Placental epithelial cell (primary cell): ENCODE results near the gene THBS3. TPM values are rescaled to one million over a fixed set of nuclear protein-coding genes. Genes with fewer than 3 reads are reported as not detected.

Source experiments
- small RNA-seq: library from RNA; depleted of rRNA; stranded (forward); fragments of <200 nt; gene quantifications from one replicate; pipeline ENCODE3, GENCODE V24; 2012
- total RNA-seq: library from RNA; depleted of rRNA; stranded (reverse); fragments of >200 nt; gene quantifications from 2 replicates; pipeline ENCODE4 v1.2.3, GENCODE V29; 2012

Gene THBS3
- 226 and 607 TPM in 2 replicates for total RNA-seq

DNA sequence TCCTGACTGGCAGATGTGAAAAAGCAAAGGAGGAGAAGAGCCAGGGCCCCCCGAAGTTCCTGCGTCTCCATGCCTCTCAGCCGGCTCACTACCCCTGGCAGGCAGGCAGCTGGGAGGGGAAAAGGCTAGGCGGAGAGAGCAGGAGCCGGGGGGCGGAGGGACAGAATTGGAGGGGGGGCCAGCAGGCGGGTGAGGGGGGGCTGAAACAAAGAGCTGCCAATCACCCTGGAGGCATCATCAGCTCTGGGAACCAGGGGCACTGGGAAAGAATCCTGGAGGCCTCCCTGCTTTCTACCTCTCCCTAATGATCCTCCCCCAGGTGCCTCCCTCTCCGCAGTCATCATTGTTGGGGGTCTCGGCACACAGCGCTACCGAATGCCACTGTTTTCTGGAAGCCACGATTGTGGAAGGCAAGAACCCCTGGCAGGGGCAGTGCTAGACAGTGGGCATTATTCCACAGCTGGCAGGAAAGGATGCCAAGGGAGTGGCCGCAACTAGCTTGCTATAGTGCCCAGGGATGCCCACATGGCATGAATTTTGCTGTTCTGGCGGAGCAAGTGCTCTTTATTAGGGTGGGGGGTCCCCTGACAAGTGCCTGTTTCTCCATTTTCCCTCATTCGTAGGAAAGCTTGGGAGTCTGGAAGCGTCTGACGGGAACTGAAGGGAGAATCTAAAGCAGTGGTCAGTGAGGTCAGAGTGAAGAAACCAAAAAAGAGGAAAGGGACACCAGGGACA, at the start of gene THBS3:
THBS3 (minus strand) TSS at position 92 of the 735 bp plus-strand sequence; CDS start at position 71, 21 bp downstream.

GRCh38 chr1:155255243-155256007, 47.7 kb upstream of the THBS3 start, which contains the start of gene ENTREP3:
TSS of gene ENTREP3 (minus strand) at chr1:155255483. CDS start at chr1:155254877, 606 bp downstream.

GRCh38 chr1:155208541-155209311, 1.0 kb upstream of the THBS3 start, which contains the start of gene MTX1:
TSS of gene MTX1 (plus strand) at chr1:155208695. CDS start at chr1:155208805, 110 bp downstream.

GRCh38 chr1:155173478-155174323, 34.0 kb downstream of the THBS3 start, which contains the start of gene TRIM46:
TSS of gene TRIM46 (plus strand) at chr1:155173849. CDS start at chr1:155173967, 118 bp downstream.

GRCh38 chr1:155172732-155173477, 34.8 kb downstream of the THBS3 start, which contains the start of gene KRTCAP2:
TSS of gene KRTCAP2 (minus strand) at chr1:155173304. CDS start at chr1:155173224, 80 bp downstream.

Small RNA genes lying within 50 kb of the gene (small RNA-seq; reads per million reads assigned to genes)
- gene HMGN2P18, result not detected

Other genes with a start within 250 kb of the THBS3 start
- 21.8 and 22.4 TPM in 2 replicates for gene PYGO2, start 246.1 kb downstream of the THBS3 start, total RNA-seq
- 138 and 239 TPM in 2 replicates for gene SHC1, start 237.2 kb downstream of the THBS3 start, total RNA-seq
- gene CKS1B, start 233.2 kb downstream of the THBS3 start, total RNA-seq, result 41.0 and 43.2 TPM in 2 replicates
- gene FLAD1, start 224.6 kb downstream of the THBS3 start, total RNA-seq, result 20.0 and 31.0 TPM in 2 replicates
- gene LENEP, start 214.3 kb downstream of the THBS3 start, total RNA-seq, result 3.9 TPM in 1 of 2 replicates, not detected in the other
- 26.3 and 29.4 TPM in 2 replicates for gene ZBTB7B, start 205.1 kb downstream of the THBS3 start, total RNA-seq
- 0.43 and 2.4 TPM in 2 replicates for gene DCST2, start 174.1 kb downstream of the THBS3 start, total RNA-seq
- 0.22 TPM in 1 of 2 replicates, not detected in the other for gene DCST1, start 174.1 kb downstream of the THBS3 start, total RNA-seq
- 110 and 156 TPM in 2 replicates for gene ADAM15, start 156.6 kb downstream of the THBS3 start, total RNA-seq
- 7.9 and 10.2 TPM in 2 replicates for gene EFNA4, start 144.2 kb downstream of the THBS3 start, total RNA-seq
- gene EFNA3, start 129.1 kb downstream of the THBS3 start, total RNA-seq, result 2.0 and 3.5 TPM in 2 replicates
- 18.8 and 59.3 TPM in 2 replicates for gene EFNA1, start 80.0 kb downstream of the THBS3 start, total RNA-seq
- 29.8 and 44.9 TPM in 2 replicates for gene SLC50A1, start 72.0 kb downstream of the THBS3 start, total RNA-seq
- gene DPM3, start 67.4 kb downstream of the THBS3 start, total RNA-seq, result 40.8 and 47.1 TPM in 2 replicates
- 98.0 and 123 TPM in 2 replicates for gene KRTCAP2, start 34.6 kb downstream of the THBS3 start, total RNA-seq
- 1.5 and 1.6 TPM in 2 replicates for gene TRIM46, start 34.0 kb downstream of the THBS3 start, total RNA-seq
- gene MTX1, start 798 bp upstream of the THBS3 start, total RNA-seq, result 27.9 and 69.6 TPM in 2 replicates
- 9.0 and 10.7 TPM in 2 replicates for gene ENTREP3, start 47.6 kb upstream of the THBS3 start, total RNA-seq
- 25.5 and 63.8 TPM in 2 replicates for gene SCAMP3, start 54.5 kb upstream of the THBS3 start, total RNA-seq
- 30.8 and 37.7 TPM in 2 replicates for gene CLK2, start 65.6 kb upstream of the THBS3 start, total RNA-seq
- 2.2 and 4.7 TPM in 2 replicates for gene HCN3, start 69.6 kb upstream of the THBS3 start, total RNA-seq
- gene PKLR, start 93.5 kb upstream of the THBS3 start, total RNA-seq, result under 0.01 TPM in 1 of 2 replicates, not detected in the other
- gene FDPS, start 101.0 kb upstream of the THBS3 start, total RNA-seq, result 63.2 and 157 TPM in 2 replicates
- gene RUSC1, start 113.0 kb upstream of the THBS3 start, total RNA-seq, result 24.7 and 37.0 TPM in 2 replicates